HepG2 (cell line): Measurements from ENCODE around the gene RAPGEF6. TPM values are rescaled to one million over a fixed set of nuclear protein-coding genes. Genes with fewer than 3 reads are reported as not detected.

Source experiments
- CEBPG ChIP-seq: IDR thresholded peaks from 2 replicates; pipeline ENCODE4 v1.6.1; 2016
- ELF1 ChIP-seq: sonication (generic); formaldehyde crosslinking; IDR thresholded peaks from 2 replicates; pipeline ENCODE4 v1.4.0; 2020; ENCODE audit warnings: missing genetic modification reagents
- NCOR1 ChIP-seq: fragments of 200-600 bp; sonication (generic); IDR thresholded peaks from 2 replicates; pipeline ENCODE4 v1.7.0; 2017; ENCODE audit warnings: antibody characterized with exemption, low read length, borderline replicate concordance
- NONO ChIP-seq, 2 experiments: fragments of 450-650 bp in 1 of 2; sonication (generic) in 1 of 2; formaldehyde crosslinking in 1 of 2; IDR thresholded peaks in 1 of 2; conservative IDR thresholded peaks in 1 of 2; 2 replicates each; pipeline versions ENCODE4 v1.6.1 to v1.8.0; 2017 to 2022; ENCODE audit warnings: mild to moderate bottlenecking in 1 of 2, missing genetic modification reagents in 1 of 2, moderate library complexity in 1 of 2
- PAXIP1 ChIP-seq: sonication (generic); formaldehyde crosslinking; conservative IDR thresholded peaks from 2 replicates; pipeline ENCODE4 v1.4.0; 2020; ENCODE audit warnings: mild to moderate bottlenecking, missing genetic modification reagents, moderate library complexity
- PPARG ChIP-seq: conservative IDR thresholded peaks from 2 replicates; pipeline ENCODE4 v1.6.1; 2016; ENCODE audit warnings: missing biosample characterization, missing genetic modification reagents
- SOX13 ChIP-seq, 3 experiments: fragments of 450-650 bp in 1 of 3; sonication (generic) in 1 of 3; formaldehyde crosslinking in 1 of 3; IDR thresholded peaks in 2 of 3; conservative IDR thresholded peaks in 1 of 3; 2 replicates each; pipeline versions ENCODE4 v1.5.0 to v1.6.1; 2016 to 2020; ENCODE audit warnings: antibody characterized with exemption in 1 of 3, mild to moderate bottlenecking in 1 of 3, missing compliant biosample characterization in 1 of 3, missing genetic modification reagents in 1 of 3, moderate library complexity in 1 of 3
- TBL1XR1 ChIP-seq: fragments of 150-350 bp; IDR thresholded peaks from 2 replicates; pipeline ENCODE4 v1.6.1; 2014; ENCODE audit warnings: borderline replicate concordance, low read length; ENCODE audit not compliant: partially characterized antibody
- ZBTB40 ChIP-seq, 2 experiments: fragments of 450-650 bp in 1 of 2; sonication (generic) in 1 of 2; formaldehyde crosslinking in 1 of 2; IDR thresholded peaks; 2 replicates each; pipeline versions ENCODE4 v1.6.1 to v1.8.0; 2016 to 2022; ENCODE audit warnings: antibody characterized with exemption in 1 of 2, mild to moderate bottlenecking in 1 of 2, missing genetic modification reagents in 1 of 2
- ZNF264 ChIP-seq: sonication (generic); formaldehyde crosslinking; IDR thresholded peaks from 2 replicates; pipeline ENCODE4 v1.4.0; 2020; ENCODE audit warnings: missing genetic modification reagents
- polyA plus RNA-seq, 8 experiments: library from polyadenylated mRNA; depleted of rRNA in 3 of 8; stranded (reverse) in 7 of 8; unstranded in 1 of 8; fragments of >200 nt; fragmentation: Illumina TruSeq in 4 of 8; extraction: Trizol in 4 of 8; gene quantifications; 2 replicates each; pipeline versions ENCODE4 v1.2.1 to v1.2.3, GENCODE V29; 2011 to 2016; ENCODE audit warnings: low read depth in 4 of 8, missing spikeins in 1 of 8, mixed read lengths in 1 of 8; ENCODE audit not compliant: insufficient read depth in 1 of 8
- total RNA-seq, 5 experiments: library from RNA; depleted of rRNA; stranded (reverse); fragments of >200 nt; fragmentation: Illumina TruSeq; extraction: Trizol; gene quantifications; 2 replicates each; pipeline ENCODE4 v1.2.3, GENCODE V29; 2016; ENCODE audit warnings: low read depth in 1 of 5

Gene RAPGEF6
- total and polyA plus RNA-seq, 2 of the 13 experiments (the other 11 are each of a cell fraction or from before 2014, with no cell fraction given), result 7.7 to 24.6 TPM

GRCh38 chr5:131684595-131684994 lies 49.6 kb upstream of the RAPGEF6 start (continued):
- TF ChIP-seq ELF1 (CRISPR knock-in tag) (no peak), PAXIP1 (CRISPR knock-in tag) (peak; percentile 59), ZNF264 (CRISPR knock-in tag) (no peak), TBL1XR1 (peak; percentile 15), SOX13 (IDR thresholded peaks at IDR 0.05) (no peak), SOX13 (CRISPR knock-in tag; conservative IDR thresholded peaks at IDR 0.05 in 1 of 2, IDR thresholded peaks at IDR 0.05 in 1 of 2) (peak in 1 of 2 experiments; percentile 11; a peak in 1 of 4 replicates), NONO (IDR thresholded peaks at IDR 0.05) (no peak), NONO (CRISPR knock-in tag; conservative IDR thresholded peaks at IDR 0.05) (no peak), CEBPG (CRISPR knock-in tag) (0 out of 2 replicates have a peak, but pooled peaks have one; percentile 27), PPARG (CRISPR knock-in tag) (peak; percentile 66; the same call in 1 of the 2 replicates), ZBTB40 (IDR thresholded peaks at IDR 0.05) (no peak), ZBTB40 (CRISPR knock-in tag; IDR thresholded peaks at IDR 0.05) (no peak), NCOR1 (peak; percentile 32; the same call in 1 of the 2 replicates)
